Measurements from ENCODE around the gene PLAA. TPM values are rescaled to one million over a fixed set of nuclear protein-coding genes. Genes with fewer than 3 reads are reported as not detected.
"Not testable (repeated sequence)": the region's sequence is repeated elsewhere in the genome, so short reads cannot be mapped to it uniquely, and the experiment has no call there.

PLAA gene
- total RNA-seq, 1 experiment from 2014 or later: 23.3 TPM

GRCh38 chr9:26882154-26882553, 64.9 kb downstream of the PLAA start:
- POLR2A ChIA-PET (ENCODE audit: unreplicated experiment): interaction anchor here (0.7 kb wide), 1 partner anchor 8 kb away, joined by 3 read pairs; no protein-coding TSS in a partner anchor
- H3K36me3 ChIP-seq (ENCODE audit: low read depth): no peaks in the 10 kb centered on the region

GRCh38 chr9:26880262-26880661, 66.8 kb downstream of the PLAA start:
- no peak overlapping the region for H2AFZ ChIP-seq
- no peaks in the 10 kb centered on the region for H3K4me1 ChIP-seq (replicated peaks; ENCODE audit: insufficient read depth)
- no peaks in the 10 kb centered on the region for H3K9me3 ChIP-seq (ENCODE audit: insufficient read depth, low read depth)
- H3K4me3 ChIP-seq: no peak overlapping the region
- H3K4me2 ChIP-seq: no peak overlapping the region
- intact Hi-C loops (cut with micrococcal nuclease; ENCODE audit: unreplicated experiment): no loop called here
- no peak for TF ChIP-seq EZH2 (IDR thresholded peaks at IDR 0.05; ENCODE audit: low read depth)
- TF ChIP-seq CTCF (conservative IDR thresholded peaks at IDR 0.05): no peak
- no peaks in the 10 kb centered on the region for H3K79me2 ChIP-seq (ENCODE audit: low read depth)
- BruUV-seq (replicated peaks): no TSS peak
- DNase-seq: no peak
- H3K9me2 ChIP-seq (ENCODE audit: insufficient read depth): no peaks in the 10 kb centered on the region
- ChIA-PET POLR2A (ENCODE audit: unreplicated experiment) (interaction anchor here (0.6 kb wide), 1 partner anchor 132 kb away, joined by 4 read pairs; no protein-coding TSS in a partner anchor), CTCF (no interaction called here)
- no peaks in the 10 kb centered on the region for H3F3A ChIP-seq (ENCODE audit: insufficient read depth, low read depth)
- H3K36me3 ChIP-seq (ENCODE audit: low read depth): no peaks in the 10 kb centered on the region
- no peak overlapping the region for H3K27ac ChIP-seq
- H3K27me3 ChIP-seq (ENCODE audit: insufficient read depth, low read depth): no peaks in the 10 kb centered on the region
- H4K20me1 ChIP-seq (ENCODE audit: insufficient read depth): no peaks in the 10 kb centered on the region

More at GRCh38 chr9:26882154-26882553, 64.9 kb downstream of the PLAA start:
- Histone ChIP-seq H3K79me2 (ENCODE audit: low read depth) (peaks cover 11% of the 10 kb centered on the region), H2AFZ (no peak overlapping the region), H3K27me3 (ENCODE audit: insufficient read depth, low read depth) (no peaks in the 10 kb centered on the region), H3F3A (ENCODE audit: insufficient read depth, low read depth) (no peaks in the 10 kb centered on the region), H3K9me3 (ENCODE audit: insufficient read depth, low read depth) (no peaks in the 10 kb centered on the region), H3K4me3 (no peak overlapping the region), H3K27ac (no peak overlapping the region), H3K9me2 (ENCODE audit: insufficient read depth) (no peaks in the 10 kb centered on the region), H3K4me2 (no peak overlapping the region), H3K4me1 (replicated peaks; ENCODE audit: insufficient read depth) (no peaks in the 10 kb centered on the region), H4K20me1 (ENCODE audit: insufficient read depth) (no peaks in the 10 kb centered on the region)
- BruUV-seq (replicated peaks): no TSS peak
- DNase-seq: no peak
- intact Hi-C loops (cut with micrococcal nuclease; ENCODE audit: unreplicated experiment): no loop called here
- TF ChIP-seq EZH2 (IDR thresholded peaks at IDR 0.05; ENCODE audit: low read depth) (no peak), CTCF (conservative IDR thresholded peaks at IDR 0.05) (no peak)
- CTCF ChIA-PET: no interaction called here

GRCh38 chr9:26875155-26875554, 71.9 kb downstream of the PLAA start:
- H3K4me1 ChIP-seq (replicated peaks; ENCODE audit: insufficient read depth); CTCF ChIA-PET; intact Hi-C loops (cut with micrococcal nuclease; ENCODE audit: unreplicated experiment); H3K9me2 ChIP-seq (ENCODE audit: insufficient read depth); H3K36me3 ChIP-seq (ENCODE audit: low read depth); H3K27ac ChIP-seq; POLR2A ChIA-PET (ENCODE audit: unreplicated experiment); H4K20me1 ChIP-seq (ENCODE audit: insufficient read depth); H3K79me2 ChIP-seq (ENCODE audit: low read depth); H3K9me3 ChIP-seq (ENCODE audit: insufficient read depth, low read depth); H3F3A ChIP-seq (ENCODE audit: insufficient read depth, low read depth); H3K4me3 ChIP-seq; H3K27me3 ChIP-seq (ENCODE audit: insufficient read depth, low read depth); DNase-seq; H3K4me2 ChIP-seq; BruUV-seq (replicated peaks); H2AFZ ChIP-seq: not testable (repeated sequence)

- no peak overlapping the region for H3K4me2 ChIP-seq
- H2AFZ ChIP-seq: no peak overlapping the region
- TF ChIP-seq EZH2 (IDR thresholded peaks at IDR 0.05; ENCODE audit: low read depth) (no peak), CTCF (conservative IDR thresholded peaks at IDR 0.05) (no peak)
- no peaks in the 10 kb centered on the region for H3K79me2 ChIP-seq (ENCODE audit: low read depth)
- H3K4me1 ChIP-seq (replicated peaks; ENCODE audit: insufficient read depth): no peaks in the 10 kb centered on the region
- H3K27ac ChIP-seq: no peak overlapping the region
- H3K9me2 ChIP-seq (ENCODE audit: insufficient read depth): no peaks in the 10 kb centered on the region
- intact Hi-C loops (cut with micrococcal nuclease; ENCODE audit: unreplicated experiment): no loop called here
- H3K9me3 ChIP-seq (ENCODE audit: insufficient read depth, low read depth): no peaks in the 10 kb centered on the region
- H3F3A ChIP-seq (ENCODE audit: insufficient read depth, low read depth): no peaks in the 10 kb centered on the region
- H3K4me3 ChIP-seq: no peak overlapping the region
- no peak for DNase-seq
- no peaks in the 10 kb centered on the region for H3K36me3 ChIP-seq (ENCODE audit: low read depth)
- H4K20me1 ChIP-seq (ENCODE audit: insufficient read depth): no peaks in the 10 kb centered on the region
- no peaks in the 10 kb centered on the region for H3K27me3 ChIP-seq (ENCODE audit: insufficient read depth, low read depth)
- ChIA-PET POLR2A (ENCODE audit: unreplicated experiment) (no interaction called here), CTCF (no interaction called here)
- no TSS peak for BruUV-seq (replicated peaks)
These were observed 76.8 kb downstream of the PLAA start for GRCh38 chr9:26870292-26870691.
